Common myeloid progenitor, CD34-positive (primary cell): Measurements from ENCODE around the gene NCOA7.
A peak's percentile ranks its signal among the peaks of the same experiment; 100 is the strongest.

Source experiments
- CTCF ChIA-PET: fragments of 350-600 bp; sonication (Branson Sonifier 250); formaldehyde crosslinking; loops from one replicate; lab custom pipeline; 2021; ENCODE audit warnings: antibody characterized with exemption; lab: Charles Lee
- POLR2A ChIA-PET: fragments of 350-600 bp; sonication (Branson Sonifier 250); formaldehyde crosslinking; loops from one replicate; lab custom pipeline; 2021; ENCODE audit warnings: antibody characterized with exemption; lab: Charles Lee
- DNase-seq, 3 donors: peaks; one replicate each; pipeline versions ENCODE4 v3.0.0 to v3.0.0-alpha.2; 2013
- H3K27ac ChIP-seq, 2 experiments: 1 replicate in 1 of 2; 2 replicates in 1 of 2; pipeline ENCODE4 v1.7.0; 2013; ENCODE audit warnings: inconsistent platforms in 2 of 2, low read length in 2 of 2, mild to moderate bottlenecking in 2 of 2, low read depth in 1 of 2, moderate library complexity in 1 of 2; ENCODE audit not compliant: severe bottlenecking in 2 of 2, insufficient read depth in 1 of 2, poor library complexity in 1 of 2
- H3K27me3 ChIP-seq, 5 experiments: replicated peaks in 2 of 5; 1 replicate in 3 of 5; 2 replicates in 2 of 5; pipeline versions ENCODE4 v1.6.1 to v1.7.0; 2013; ENCODE audit warnings: low read length in 4 of 5, mild to moderate bottlenecking in 2 of 5, moderate library complexity in 2 of 5, inconsistent platforms in 1 of 5; ENCODE audit not compliant: insufficient read depth in 5 of 5, control insufficient read depth in 4 of 5
- H3K36me3 ChIP-seq, 4 experiments: 1 replicate in 2 of 4; 2 replicates in 2 of 4; pipeline versions ENCODE4 v1.6.1 to v1.7.0; 2013; ENCODE audit warnings: low read length in 3 of 4, control low read depth in 1 of 4, mild to moderate bottlenecking in 1 of 4; ENCODE audit not compliant: control insufficient read depth in 4 of 4, insufficient read depth in 4 of 4
- H3K4me1 ChIP-seq, 4 experiments: 1 replicate in 3 of 4; 2 replicates in 1 of 4; pipeline versions ENCODE4 v1.6.1 to v1.7.1; 2013; ENCODE audit warnings: low read length in 3 of 4, mild to moderate bottlenecking in 3 of 4, control low read depth in 1 of 4, inconsistent platforms in 1 of 4, moderate library complexity in 1 of 4; ENCODE audit not compliant: control insufficient read depth in 4 of 4, insufficient read depth in 4 of 4; ENCODE audit errors: control extremely low read depth in 1 of 4
- H3K4me3 ChIP-seq, 7 experiments: 1 replicate in 4 of 7; 2 replicates in 3 of 7; pipeline versions ENCODE4 v1.5.1 to v1.7.0; 2013; ENCODE audit warnings: mild to moderate bottlenecking in 7 of 7, low read length in 6 of 7, moderate library complexity in 6 of 7, inconsistent platforms in 2 of 7, low read depth in 2 of 7, control low read depth in 1 of 7; ENCODE audit not compliant: insufficient read depth in 4 of 7, control insufficient read depth in 1 of 7; ENCODE audit errors: extremely low read depth in 1 of 7
- H3K9me3 ChIP-seq, 5 experiments: 1 replicate in 4 of 5; 2 replicates in 1 of 5; pipeline versions ENCODE4 v1.6.1 to v1.7.1; 2013; ENCODE audit warnings: low read length in 4 of 5, mild to moderate bottlenecking in 2 of 5, inconsistent platforms in 1 of 5, low read depth in 1 of 5, moderate library complexity in 1 of 5; ENCODE audit not compliant: control insufficient read depth in 4 of 5, insufficient read depth in 2 of 5; ENCODE audit errors: control extremely low read depth in 1 of 5
- WGBS: methylation state at CpG from one replicate; pipeline ENCODE4 v1.1.5; 2013; ENCODE audit not compliant: insufficient coverage; 5-methylcytosine and 5-hydroxymethylcytosine counted together

The NCOA7 gene

GRCh38 chr6:125791820-125792165 lies 1.0 kb downstream of the NCOA7 start:
- Histone ChIP-seq H3K27ac (peak overlapping the region in 1 of 2 experiments; percentile 88), H3K36me3 (peaks cover 0 to 2% (median under 1%) of the 10 kb centered on the region in 4 experiments), H3K27me3 (no peaks in the 10 kb centered on the region), H3K4me3 (peak overlapping the region in 6 of 7 experiments; percentile 88 to 97 (median 93)), H3K4me1 (peaks cover 28 to 60% (median 46%) of the 10 kb centered on the region in 4 experiments), H3K9me3 (no peaks in the 10 kb centered on the region)
- ChIA-PET CTCF (interaction anchor here (0.7 to 13.3 kb wide), 30 partner anchors 10 to 189 kb away, joined by 3 to 204 read pairs (median 6); partner anchors contain the start of gene HINT3), POLR2A (interaction anchor here (0.7 to 1.6 kb wide), 3 partner anchors 11 to 152 kb away, joined by 3 to 5 read pairs (median 4); no protein-coding TSS in a partner anchor)
- DNase-seq: no peak

GRCh38 chr6:125792172-125792571 lies 1.4 kb downstream of the NCOA7 start:
- CTCF ChIA-PET: interaction anchor here (0.7 to 13.3 kb wide), 29 partner anchors 10 to 189 kb away, joined by 3 to 204 read pairs (median 6); partner anchors contain the start of gene HINT3
- H3K4me1 ChIP-seq: peaks cover 28 to 62% (median 46%) of the 10 kb centered on the region in 4 experiments

GRCh38 chr6:125792680-125793079 lies 1.9 kb downstream of the NCOA7 start:
- Histone ChIP-seq H3K9me3 (no peaks in the 10 kb centered on the region), H3K4me1 (peaks cover 31 to 67% (median 51%) of the 10 kb centered on the region in 4 experiments), H3K36me3 (peaks cover 0 to 10% (median 6%) of the 10 kb centered on the region in 4 experiments), H3K27ac (peak overlapping the region in 1 of 2 experiments; percentile 49), H3K4me3 (peak overlapping the region in 5 of 7 experiments; percentile 88 to 97 (median 94)), H3K27me3 (no peaks in the 10 kb centered on the region)
- POLR2A ChIA-PET: no interaction called here
- DNase-seq: no peak
- CTCF ChIA-PET: interaction anchor here (0.9 to 13.3 kb wide), 10 partner anchors 9 to 162 kb away, joined by 3 to 204 read pairs (median 8); partner anchors contain the start of gene HINT3

More at GRCh38 chr6:125792172-125792571, 1.4 kb downstream of the NCOA7 start:
- DNase-seq: no peak
- POLR2A ChIA-PET: interaction anchor here (0.7 to 0.8 kb wide), 2 partner anchors 127 to 151 kb away, joined by 3 to 4 read pairs; no protein-coding TSS in a partner anchor
- no peaks in the 10 kb centered on the region for H3K9me3 ChIP-seq
- no CpG with 5 or more reads among the region's 3 CpGs for WGBS
- peak overlapping the region in 6 of 7 experiments; percentile 88 to 97 (median 93) for H3K4me3 ChIP-seq
- peak overlapping the region in 1 of 2 experiments; percentile 49 for H3K27ac ChIP-seq
- no peaks in the 10 kb centered on the region for H3K27me3 ChIP-seq
- peaks cover 0 to 5% (median 4%) of the 10 kb centered on the region in 4 experiments for H3K36me3 ChIP-seq

- WGBS: 87% methylated on average over 2 of the region's 2 CpGs
- no peak for DNase-seq
- ChIA-PET CTCF (interaction anchor here (1.1 to 13.3 kb wide), 8 partner anchors 8 to 181 kb away, joined by 3 to 204 read pairs (median 8); partner anchors contain the start of gene HINT3), POLR2A (interaction anchor here (0.6 kb wide), 1 partner anchor 36 kb away, joined by 3 read pairs; no protein-coding TSS in a partner anchor)
- H3K4me3 ChIP-seq: peak overlapping the region in 4 of 7 experiments; percentile 40 to 94 (median 92)
- peaks cover 31 to 71% (median 56%) of the 10 kb centered on the region in 4 experiments for H3K4me1 ChIP-seq
- peak overlapping the region; percentile 17 to 59 for H3K27ac ChIP-seq
- H3K9me3 ChIP-seq: no peaks in the 10 kb centered on the region
- no peaks in the 10 kb centered on the region for H3K27me3 ChIP-seq
- H3K36me3 ChIP-seq: peaks cover 0 to 14% (median 6%) of the 10 kb centered on the region in 4 experiments
These were observed 2.5 kb downstream of the NCOA7 start for GRCh38 chr6:125793280-125793679.

- Histone ChIP-seq H3K27me3 (no peaks in the 10 kb centered on the region), H3K36me3 (peaks cover 0 to 14% (median 6%) of the 10 kb centered on the region in 4 experiments), H3K4me1 (peaks cover 35 to 71% (median 56%) of the 10 kb centered on the region in 4 experiments), H3K9me3 (no peaks in the 10 kb centered on the region), H3K27ac (peak overlapping the region; percentile 30 to 59), H3K4me3 (peak overlapping the region in 4 of 7 experiments; percentile 39 to 94 (median 67))
- WGBS: 50% methylated on average over 1 of the region's 3 CpGs
- DNase-seq: peak in 2 of 3 donors; percentile 62 to 67
- CTCF ChIA-PET: interaction anchor here (0.7 to 10.9 kb wide), 8 partner anchors 16 to 181 kb away, joined by 3 to 131 read pairs (median 6); no protein-coding TSS in a partner anchor
- POLR2A ChIA-PET: interaction anchor here (0.6 kb wide), 1 partner anchor 36 kb away, joined by 3 read pairs; no protein-coding TSS in a partner anchor
These were observed 3.1 kb downstream of the NCOA7 start for GRCh38 chr6:125793863-125794262.

GRCh38 chr6:125794342-125795137 lies 3.8 kb downstream of the NCOA7 start:
- Histone ChIP-seq H3K27ac (peak overlapping the region; percentile 30 to 59), H3K9me3 (no peaks in the 10 kb centered on the region), H3K4me3 (peak overlapping the region in 3 of 7 experiments; percentile 39 to 94 (median 40)), H3K4me1 (peaks cover 36 to 68% (median 53%) of the 10 kb centered on the region in 4 experiments), H3K36me3 (peaks cover 0 to 15% (median 7%) of the 10 kb centered on the region in 4 experiments), H3K27me3 (no peaks in the 10 kb centered on the region)
- DNase-seq: peak in 1 of 3 donors; percentile 52
- CTCF ChIA-PET: interaction anchor here (0.7 to 10.9 kb wide), 13 partner anchors 11 to 180 kb away, joined by 3 to 131 read pairs (median 5); partner anchors contain the start of gene HINT3
- WGBS: no CpG with 5 or more reads among the region's 5 CpGs
- POLR2A ChIA-PET: no interaction called here
